H1 (cell line): ENCODE measurements around the gene TANC1. TPM values are rescaled to one million over a fixed set of nuclear protein-coding genes. Genes with fewer than 3 reads are reported as not detected.

Source experiments
- CTCF ChIA-PET: fragments of 300-600 bp; sonication (Branson Sonifier 250); formaldehyde crosslinking; loops from one replicate; lab custom pipeline; 2021; ENCODE audit not compliant: partially characterized antibody; lab: Charles Lee
- POLR2A ChIA-PET: fragments of 300-600 bp; sonication (Branson Sonifier 250); formaldehyde crosslinking; loops from one replicate; lab custom pipeline; 2021; ENCODE audit warnings: inconsistent platforms; ENCODE audit not compliant: partially characterized antibody; lab: Charles Lee
- DNase-seq, 2 experiments: peaks; one replicate each; pipeline versions ENCODE4 v3.0.0 to v3.0.0-alpha.2; 2010 to 2022; ENCODE audit warnings: low spot score in 2 of 2, low read depth in 1 of 2, mixed read lengths in 1 of 2
- FAIRE-seq: peaks from 2 replicates; lab custom pipeline; 2011; peaks lifted over from hg19 to GRCh38; lab: Jason Lieb, UNC
- H2AFZ ChIP-seq: 2 replicates; pipeline ENCODE4 v1.8.1; 2012; ENCODE audit warnings: low read length, inconsistent platforms
- H2AK5ac ChIP-seq: 2 replicates; pipeline ENCODE4 v1.6.1; 2013; ENCODE audit warnings: low read depth, low read length
- H2BK120ac ChIP-seq: replicated peaks from 2 replicates; pipeline ENCODE3; 2013; ENCODE audit warnings: low read depth, low read length, inconsistent platforms
- H2BK12ac ChIP-seq: 2 replicates; pipeline ENCODE4 v1.6.1; 2013; ENCODE audit warnings: low read depth, low read length
- H2BK15ac ChIP-seq: 2 replicates; pipeline ENCODE4 v1.6.1; 2013; ENCODE audit warnings: low read length
- H2BK20ac ChIP-seq: 2 replicates; pipeline ENCODE4 v1.6.1; 2013; ENCODE audit warnings: low read length
- H2BK5ac ChIP-seq: 2 replicates; pipeline ENCODE4 v1.6.1; 2013; ENCODE audit warnings: low read depth, low read length
- H3K14ac ChIP-seq: 2 replicates; pipeline ENCODE4 v1.6.1; 2013; ENCODE audit warnings: inconsistent platforms; ENCODE audit not compliant: insufficient read length
- H3K18ac ChIP-seq: 2 replicates; pipeline ENCODE4 v1.6.1; 2013; ENCODE audit warnings: low read length; ENCODE audit errors: extremely low read depth
- H3K23ac ChIP-seq: 2 replicates; pipeline ENCODE4 v1.6.1; 2013; ENCODE audit warnings: inconsistent platforms; ENCODE audit not compliant: insufficient read length
- H3K23me2 ChIP-seq: 2 replicates; pipeline ENCODE4 v1.6.1; 2013; ENCODE audit warnings: low read depth, low read length
- H3K27ac ChIP-seq: 2 replicates; pipeline ENCODE4 v1.6.1; 2011; ENCODE audit warnings: low read depth, low read length, inconsistent platforms
- H3K27me3 ChIP-seq, 4 experiments: replicated peaks in 1 of 4; 1 replicate in 1 of 4; 2 replicates in 3 of 4; pipeline versions ENCODE4 v1.6.1 to v1.8.1; 2011 to 2013; ENCODE audit warnings: low read length in 3 of 4, mild to moderate bottlenecking in 3 of 4, inconsistent platforms in 2 of 4, mixed read lengths in 2 of 4, moderate library complexity in 1 of 4; ENCODE audit not compliant: control insufficient read depth in 3 of 4, insufficient read depth in 3 of 4; ENCODE audit errors: extremely low read depth in 1 of 4
- H3K36me3 ChIP-seq, 4 experiments: 2 replicates each; pipeline versions ENCODE4 v1.6.1 to v1.8.1; 2011 to 2013; ENCODE audit warnings: mild to moderate bottlenecking in 4 of 4, low read length in 3 of 4, moderate library complexity in 2 of 4, control low read depth in 1 of 4, inconsistent platforms in 1 of 4; ENCODE audit not compliant: insufficient read depth in 4 of 4, control insufficient read depth in 2 of 4
- H3K4ac ChIP-seq: replicated peaks from 2 replicates; pipeline ENCODE3; 2013; ENCODE audit warnings: low read length, low read depth, mixed read lengths, inconsistent platforms; ENCODE audit not compliant: insufficient read length
- H3K4me1 ChIP-seq, 4 experiments: replicated peaks in 1 of 4; 1 replicate in 1 of 4; 2 replicates in 3 of 4; pipeline versions ENCODE4 v1.6.1 to v1.8.1; 2011 to 2013; ENCODE audit warnings: low read length in 3 of 4, inconsistent platforms in 2 of 4, mixed read lengths in 1 of 4; ENCODE audit not compliant: insufficient read depth in 4 of 4, control insufficient read depth in 3 of 4
- H3K4me2 ChIP-seq, 2 experiments: 2 replicates each; pipeline versions ENCODE4 v1.6.1 to v1.8.1; 2011 to 2013; ENCODE audit warnings: low read depth in 2 of 2, low read length in 2 of 2, control low read depth in 1 of 2, inconsistent platforms in 1 of 2, mild to moderate bottlenecking in 1 of 2; ENCODE audit not compliant: insufficient read depth in 1 of 2
- H3K4me3 ChIP-seq, 4 experiments: fragments of 200-600, 300-600 bp in 1 of 4; sonication (generic), shearing (Covaris generic), sonication (Bioruptor Twin) in 1 of 4; 2 replicates each; pipeline versions ENCODE4 v1.5.1 to v1.8.1; 2011 to 2016; ENCODE audit warnings: low read length in 4 of 4, low read depth in 3 of 4, control low read depth in 2 of 4, inconsistent platforms in 2 of 4, mild to moderate bottlenecking in 2 of 4, mixed read lengths in 1 of 4, moderate library complexity in 1 of 4; ENCODE audit not compliant: insufficient read depth in 2 of 4; ENCODE audit errors: extremely low read depth in 1 of 4
- H3K56ac ChIP-seq: replicated peaks from 2 replicates; pipeline ENCODE3; 2013; ENCODE audit warnings: low read depth, mild to moderate bottlenecking, mixed read lengths, low read length, inconsistent platforms; ENCODE audit not compliant: insufficient read length
- H3K79me1 ChIP-seq: 2 replicates; pipeline ENCODE4 v1.6.1; 2013; ENCODE audit warnings: low read depth, low read length, control low read depth
- H3K79me2 ChIP-seq, 2 experiments: 2 replicates each; pipeline versions ENCODE4 v1.6.1 to v1.8.1; 2012 to 2013; ENCODE audit warnings: low read length in 2 of 2, mild to moderate bottlenecking in 2 of 2, inconsistent platforms in 1 of 2; ENCODE audit not compliant: insufficient read depth in 2 of 2, control insufficient read depth in 1 of 2
- H3K9ac ChIP-seq, 4 experiments: replicated peaks in 1 of 4; 1 replicate in 1 of 4; 2 replicates in 3 of 4; pipeline versions ENCODE4 v1.6.1 to v1.8.1; 2011 to 2013; ENCODE audit warnings: low read depth in 3 of 4, low read length in 3 of 4, control low read depth in 2 of 4, mild to moderate bottlenecking in 2 of 4, moderate library complexity in 2 of 4, inconsistent platforms in 1 of 4; ENCODE audit errors: extremely low read depth in 1 of 4
- H3K9me3 ChIP-seq, 2 experiments: 2 replicates each; pipeline versions ENCODE4 v1.6.1 to v1.8.1; 2012 to 2013; ENCODE audit warnings: mild to moderate bottlenecking in 2 of 2, moderate library complexity in 2 of 2, control low read depth in 1 of 2, inconsistent platforms in 1 of 2, low read depth in 1 of 2, low read length in 1 of 2, mixed read lengths in 1 of 2; ENCODE audit not compliant: insufficient read depth in 2 of 2
- H4K20me1 ChIP-seq, 2 experiments: replicated peaks in 1 of 2; 2 replicates each; pipeline versions ENCODE3 to v1.8.1; 2011 to 2013; ENCODE audit warnings: inconsistent platforms in 2 of 2, low read length in 2 of 2, mild to moderate bottlenecking in 1 of 2; ENCODE audit not compliant: insufficient read depth in 2 of 2, control insufficient read depth in 1 of 2
- H4K5ac ChIP-seq: 2 replicates; pipeline ENCODE4 v1.6.1; 2013; ENCODE audit warnings: low read length, low read depth, mixed read lengths, inconsistent platforms; ENCODE audit not compliant: insufficient read length
- H4K8ac ChIP-seq: 2 replicates; pipeline ENCODE4 v1.8.0; 2013; ENCODE audit warnings: mild to moderate bottlenecking, moderate library complexity, low read length, inconsistent platforms; ENCODE audit not compliant: insufficient read depth; ENCODE audit errors: extremely low read depth
- H4K91ac ChIP-seq: replicated peaks from 2 replicates; pipeline ENCODE3; 2013; ENCODE audit warnings: low read length, mixed read lengths, inconsistent platforms; ENCODE audit not compliant: insufficient read length
- KDM4A ChIP-seq: IDR thresholded peaks from one replicate; pipeline ENCODE4 v1.7.1; 2012; ENCODE audit warnings: low read depth, mild to moderate bottlenecking, moderate library complexity, low read length, inconsistent platforms; ENCODE audit not compliant: severe bottlenecking
- MAFK ChIP-seq: IDR thresholded peaks from 2 replicates; pipeline ENCODE4 v1.6.1; 2012; ENCODE audit warnings: low read depth, mild to moderate bottlenecking, improper control_type of control experiment, low read length
- MAX ChIP-seq: IDR thresholded peaks from 2 replicates; pipeline ENCODE4 v1.6.1; 2012; ENCODE audit warnings: inconsistent platforms
- POLR2AphosphoS5 ChIP-seq: IDR thresholded peaks from 2 replicates; pipeline ENCODE4 v1.6.1; 2011; ENCODE audit warnings: low read depth, low read length
- SAP30 ChIP-seq: fragments of 300-600 bp; sonication (generic); IDR thresholded peaks from 2 replicates; pipeline ENCODE4 v1.7.1; 2012; ENCODE audit warnings: low read length, moderate library complexity, mild to moderate bottlenecking, inconsistent platforms; ENCODE audit not compliant: insufficient read depth, insufficient replicate concordance
- WGBS, 2 experiments: shearing (Covaris generic) in 1 of 2; methylation state at CpG; one replicate each; pipeline versions ENCODE4 v1.1.6 to v1.1.7; 2013 to 2015; ENCODE audit warnings: low lambda C conversion rate in 2 of 2, mixed read lengths in 2 of 2, inconsistent platforms in 1 of 2, low coverage in 1 of 2, missing lambda C conversion rate in 1 of 2; ENCODE audit not compliant: insufficient replicate concordance in 2 of 2, insufficient coverage in 1 of 2, insufficient read length in 1 of 2; ENCODE audit errors: extremely low coverage in 1 of 2, missing lambda C conversion rate in 1 of 2; 5-methylcytosine and 5-hydroxymethylcytosine counted together
- polyA plus RNA-seq, 7 experiments: library from polyadenylated mRNA; depleted of rRNA in 3 of 7; stranded (reverse) in 5 of 7; unstranded in 2 of 7; fragments of >200 nt in 5 of 7; fragments of 200-250 nt in 2 of 7; gene quantifications; 1 replicate in 5 of 7; 2 replicates in 1 of 7; 4 replicates in 1 of 7; pipeline versions ENCODE4 v1.2.1 to v1.2.3, GENCODE V29; 2011 to 2013; ENCODE audit warnings: missing spikeins in 2 of 7, mixed read lengths in 2 of 7
- total RNA-seq: library from RNA; stranded (reverse); fragmentation: NEBNext Ultra II Directional; extraction: Animal tissue kit (Norgen Biotek cat#: 25700); gene quantifications from 2 replicates; pipeline ENCODE4 v1.2.1, GENCODE V29; 2021
- TF ChIP-seq, protein P1 (sequence below): IDR thresholded peaks from 2 replicates; pipeline ENCODE4 v1.6.1; 2011; ENCODE audit warnings: low read length, improper control_type of control experiment

Gene TANC1
- total and polyA plus RNA-seq, 2 of the 8 experiments (the other 6 are each of a cell fraction or from before 2014, with no cell fraction given): 4.1 to 7.6 TPM

DNA sequence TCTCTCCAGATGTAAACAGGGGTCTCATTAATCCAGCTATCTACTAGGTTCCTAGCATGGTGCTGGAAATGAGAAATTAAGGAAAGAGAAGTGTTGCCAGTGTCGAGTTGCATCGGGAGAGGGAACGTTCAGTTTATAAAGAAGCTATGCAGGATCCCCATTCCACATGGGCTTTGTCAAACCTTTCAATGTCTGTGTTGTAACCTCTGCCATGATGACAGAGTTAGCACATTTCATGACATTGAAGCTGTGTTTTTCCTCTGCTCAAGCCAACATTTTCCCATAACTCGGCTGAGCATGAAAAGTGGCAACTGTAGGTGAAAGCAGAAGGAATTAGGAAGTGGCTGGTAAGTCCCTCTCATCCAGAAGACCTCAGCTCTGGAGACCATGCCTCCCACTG, 184.6 kb downstream of the TANC1 start:
- FAIRE-seq (no peak), DNase-seq (no peak)
- Histone ChIP-seq H2AK5ac (no peak overlapping the region), H2AFZ (no peak overlapping the region), H3K79me1 (no peaks in the 10 kb centered on the region), H3K18ac (no peak overlapping the region), H3K4me3 (no peak overlapping the region), H2BK5ac (no peak overlapping the region), H3K9me3 (no peaks in the 10 kb centered on the region), H3K23me2 (no peaks in the 10 kb centered on the region), H3K27ac (no peak overlapping the region), H3K56ac (no peak overlapping the region), H3K4me2 (no peak overlapping the region), H3K27me3 (no peaks in the 10 kb centered on the region), H4K5ac (no peak overlapping the region), H3K79me2 (no peaks in the 10 kb centered on the region), H4K8ac (no peak overlapping the region), H3K4ac (no peak overlapping the region), H2BK20ac (no peak overlapping the region), H3K9ac (no peak overlapping the region), H4K91ac (no peak overlapping the region), H2BK120ac (no peak overlapping the region), H3K4me1 (peaks cover 0 to 6% (median 2%) of the 10 kb centered on the region in 4 experiments; a peak in 4 of 7 replicates), H4K20me1 (no peaks in the 10 kb centered on the region), H3K23ac (no peak overlapping the region), H2BK12ac (no peak overlapping the region), H3K14ac (no peak overlapping the region), H3K36me3 (no peaks in the 10 kb centered on the region), H2BK15ac (no peak overlapping the region)
- ChIA-PET POLR2A (no interaction called here), CTCF (interaction anchor here (0.9 to 5.1 kb wide), 6 partner anchors 13 to 288 kb away, joined by 3 to 43 read pairs (median 7); no protein-coding TSS in a partner anchor)
- 92% methylated on average over 4 of the region's 4 CpGs; no CpG with 5 or more reads in 1 of the 2 experiments for whole genome bisulfite sequencing, 2 experiments
- TF ChIP-seq SAP30 (no peak), KDM4A (no peak), MAX (no peak), MAFK (no peak), POLR2AphosphoS5 (no peak)
- TF ChIP-seq, protein P1, sequence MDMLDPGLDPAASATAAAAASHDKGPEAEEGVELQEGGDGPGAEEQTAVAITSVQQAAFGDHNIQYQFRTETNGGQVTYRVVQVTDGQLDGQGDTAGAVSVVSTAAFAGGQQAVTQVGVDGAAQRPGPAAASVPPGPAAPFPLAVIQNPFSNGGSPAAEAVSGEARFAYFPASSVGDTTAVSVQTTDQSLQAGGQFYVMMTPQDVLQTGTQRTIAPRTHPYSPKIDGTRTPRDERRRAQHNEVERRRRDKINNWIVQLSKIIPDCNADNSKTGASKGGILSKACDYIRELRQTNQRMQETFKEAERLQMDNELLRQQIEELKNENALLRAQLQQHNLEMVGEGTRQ: no peak
